ENCODE measurements around the gene PCDHGB5.

GRCh38 chr5:141398608-141399007 lies 861 bp downstream of the PCDHGB5 start:
- TF ChIP-seq POLR2A (IDR thresholded peaks at IDR 0.05; ENCODE audit: extremely low read depth, insufficient read length) = no peak
- TF ChIP-seq CTCF (IDR thresholded peaks at IDR 0.05; ENCODE audit: low read depth, low read length) = no peak
- no peak for TF ChIP-seq MYC (IDR thresholded peaks at IDR 0.05; ENCODE audit: low read depth, low read length)

Measured in NB4 (cell line).